OCI-LY7 (cell line): ENCODE results near the gene ARMC9. TPM values are rescaled to one million over a fixed set of nuclear protein-coding genes. Genes with fewer than 3 reads are reported as not detected.

Experiments used
- BruUV-seq: library from RNA; stranded (reverse); fragments of 400-500 nt; replicated peaks from 2 replicates; lab custom pipeline; 2021; lab: Mats Ljungman, UMichigan
- CTCF ChIA-PET: fragments of 300-600 bp; sonication (Branson Sonifier 250); formaldehyde crosslinking; loops from one replicate; lab custom pipeline; 2022; ENCODE audit warnings: antibody characterized with exemption; ENCODE audit not compliant: unreplicated experiment; lab: Charles Lee
- POLR2A ChIA-PET: fragments of 300-600 bp; sonication (Branson Sonifier 250); formaldehyde crosslinking; loops from one replicate; lab custom pipeline; 2022; ENCODE audit warnings: antibody characterized with exemption; lab: Charles Lee
- DNase-seq: peaks from one replicate; pipeline ENCODE4 v3.0.0-alpha.2; 2015; ENCODE audit warnings: low spot score
- H2AFZ ChIP-seq: fragments of 200-600 bp; sonication (generic), shearing (Covaris generic); 2 replicates; pipeline ENCODE4 v1.6.1; 2014; ENCODE audit warnings: mild to moderate bottlenecking, antibody characterized with exemption, low read length, moderate library complexity
- H3K27ac ChIP-seq: fragments of 200-600 bp; sonication (generic); 2 replicates; pipeline ENCODE4 v1.5.1; 2014; ENCODE audit warnings: mixed run types, low read depth, mild to moderate bottlenecking, moderate library complexity, low read length, inconsistent platforms; ENCODE audit not compliant: poor library complexity, severe bottlenecking
- H3K36me3 ChIP-seq: fragments of 200-600 bp; sonication (generic); 2 replicates; pipeline ENCODE4 v1.6.1; 2014; ENCODE audit warnings: mild to moderate bottlenecking, antibody characterized with exemption, low read length, moderate library complexity, mixed read lengths; ENCODE audit not compliant: insufficient read depth
- H3K4me1 ChIP-seq: fragments of 200-600 bp; sonication (generic); 2 replicates; pipeline ENCODE4 v1.5.1; 2014; ENCODE audit warnings: mild to moderate bottlenecking, low read length; ENCODE audit not compliant: insufficient read depth, poor library complexity, severe bottlenecking
- H3K4me2 ChIP-seq: fragments of 200-600 bp; sonication (generic); 2 replicates; pipeline ENCODE4 v1.6.1; 2014; ENCODE audit warnings: mild to moderate bottlenecking, low read length
- H3K4me3 ChIP-seq: fragments of 200-600 bp; sonication (generic); 2 replicates; pipeline ENCODE4 v1.5.1; 2014; ENCODE audit warnings: mild to moderate bottlenecking, low read depth, low read length; ENCODE audit not compliant: poor library complexity, severe bottlenecking
- H3K79me2 ChIP-seq: fragments of 200-600 bp; sonication (generic); 2 replicates; pipeline ENCODE4 v1.6.1; 2016; ENCODE audit warnings: low read depth, mild to moderate bottlenecking, low read length, moderate library complexity, mixed read lengths; ENCODE audit not compliant: insufficient read depth
- H3K9me2 ChIP-seq: fragments of 200-600 bp; sonication (generic); 2 replicates; pipeline ENCODE4 v1.6.1; 2016; ENCODE audit warnings: mild to moderate bottlenecking, low read length, mixed read lengths; ENCODE audit not compliant: insufficient read depth
- H3K9me3 ChIP-seq: fragments of 200-600 bp; sonication (generic); 2 replicates; pipeline ENCODE4 v1.6.1; 2014; ENCODE audit warnings: mild to moderate bottlenecking, mixed run types, low read length, mixed read lengths
- H4K20me1 ChIP-seq: fragments of 200-600 bp; sonication (generic); 2 replicates; pipeline ENCODE4 v1.6.1; 2014; ENCODE audit warnings: mild to moderate bottlenecking, antibody characterized with exemption, low read length, moderate library complexity, mixed read lengths; ENCODE audit not compliant: insufficient read depth
- CTCF ChIP-seq: fragments of 200-600 bp; sonication (generic); conservative IDR thresholded peaks from 2 replicates; pipeline ENCODE4 v1.5.1; 2014; ENCODE audit warnings: mild to moderate bottlenecking, antibody characterized with exemption, low read length, moderate library complexity, mixed read lengths
- EZH2phosphoT487 ChIP-seq: fragments of 200-600 bp; sonication (generic); IDR thresholded peaks from 2 replicates; pipeline ENCODE4 v1.6.1; 2018; ENCODE audit warnings: low read depth, borderline replicate concordance, mild to moderate bottlenecking, mixed run types, antibody characterized with exemption, low read length, moderate library complexity, mixed read lengths
- intact Hi-C: fragments of 100-400 bp; cut with micrococcal nuclease; formaldehyde crosslinking; loops from one replicate; pipeline ENCODE4 v1.10.0; 2022; ENCODE audit not compliant: unreplicated experiment
- total RNA-seq, 2 experiments: library from RNA; depleted of rRNA in 1 of 2; stranded (reverse); fragments of >200 nt in 1 of 2; shearing (Covaris generic) in 1 of 2; gene quantifications; 2 replicates each; pipeline ENCODE4 v1.2.3, GENCODE V29; 2014 to 2022

ARMC9 gene
- total RNA-seq, 2 experiments from 2014 or later: 6.6 to 12.2 TPM

DNA sequence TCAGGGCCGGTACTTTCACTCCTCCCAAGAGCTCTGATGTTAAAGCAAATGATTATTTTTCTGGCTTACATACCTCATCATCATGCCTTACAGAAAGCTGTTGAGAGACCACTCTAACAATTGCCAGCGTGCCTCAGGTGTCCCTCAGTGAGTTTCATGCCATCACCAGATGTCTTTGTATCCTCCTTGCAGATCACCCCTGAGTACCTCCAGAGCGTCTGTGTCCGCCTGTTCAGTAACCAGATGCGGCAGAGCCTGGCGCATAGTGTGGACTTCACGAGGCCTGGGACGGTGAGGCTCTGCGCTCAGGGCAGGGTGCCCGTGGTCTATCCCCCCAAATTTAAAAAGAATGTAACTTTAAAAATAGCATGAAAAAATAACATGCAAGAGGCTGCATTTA, 41.3 kb downstream of the ARMC9 start:
- TF ChIP-seq CTCF: no peak
- Histone ChIP-seq H3K4me3 (no peak overlapping the region), H3K36me3 (no peaks in the 10 kb centered on the region), H3K9me2 (no peaks in the 10 kb centered on the region), H3K9me3 (no peaks in the 10 kb centered on the region), H3K4me2 (no peak overlapping the region), H3K4me1 (no peaks in the 10 kb centered on the region), H3K27ac (no peak overlapping the region), H3K79me2 (no peaks in the 10 kb centered on the region), H2AFZ (no peak overlapping the region), H4K20me1 (no peaks in the 10 kb centered on the region)
- intact Hi-C loops: no loop called here
- ChIA-PET CTCF (no interaction called here), POLR2A (interaction anchor here (0.6 kb wide), 1 partner anchor 22 kb away, joined by 3 read pairs; no protein-coding TSS in a partner anchor)
- DNase-seq: no peak
- no TSS peak for BruUV-seq

DNA sequence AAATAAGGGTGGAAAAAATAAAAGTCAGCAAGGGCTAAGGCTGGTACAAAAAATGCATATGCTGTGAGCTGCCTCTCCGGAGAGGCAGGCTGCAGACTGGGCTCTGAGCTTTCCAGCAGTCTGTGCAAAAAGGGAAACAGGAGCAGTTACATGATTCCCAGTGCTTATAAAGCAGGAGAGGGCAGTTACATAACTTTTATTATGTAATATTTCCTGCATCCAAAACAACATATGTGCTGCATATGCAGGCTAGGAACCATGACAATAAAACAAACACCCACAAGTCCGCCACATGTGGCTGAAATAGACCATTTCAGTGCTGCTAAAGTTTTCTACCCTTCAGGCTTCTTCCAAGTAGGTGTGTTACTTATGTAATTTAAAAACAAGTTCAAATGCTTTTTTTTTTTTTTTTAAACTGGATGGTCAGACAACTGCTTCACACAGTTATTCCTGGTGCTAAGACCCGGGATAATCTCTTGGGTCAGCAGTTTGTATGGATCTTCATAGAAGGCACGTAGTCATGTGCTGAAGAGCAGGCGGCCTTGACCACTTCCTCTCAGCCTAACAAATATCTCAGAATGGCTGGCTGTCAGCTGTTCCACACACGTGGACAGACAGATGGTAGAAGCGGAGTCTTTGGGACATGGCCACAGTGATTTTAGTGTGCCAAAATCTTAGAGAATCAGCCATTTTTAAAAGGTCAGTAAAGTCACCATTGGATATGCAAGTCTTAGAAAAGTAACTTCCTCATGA, 43.5 kb downstream of the ARMC9 start:
- no peak for DNase-seq
- no peaks in the 10 kb centered on the region for H3K36me3 ChIP-seq
- H3K79me2 ChIP-seq: no peaks in the 10 kb centered on the region
- intact Hi-C loops: no loop called here
- no peak overlapping the region for H2AFZ ChIP-seq
- H3K9me2 ChIP-seq: no peaks in the 10 kb centered on the region
- no peaks in the 10 kb centered on the region for H3K9me3 ChIP-seq
- no peak overlapping the region for H3K4me2 ChIP-seq
- ChIA-PET POLR2A (interaction anchor here (0.7 to 0.8 kb wide), 2 partner anchors 25 to 273 kb away, joined by 5 read pairs; no protein-coding TSS in a partner anchor), CTCF (no interaction called here)
- H4K20me1 ChIP-seq: no peaks in the 10 kb centered on the region
- TF ChIP-seq CTCF (no peak), EZH2phosphoT487 (no peak)
- no peak overlapping the region for H3K4me3 ChIP-seq
- BruUV-seq: no TSS peak
- H3K27ac ChIP-seq: no peak overlapping the region
- no peaks in the 10 kb centered on the region for H3K4me1 ChIP-seq

GRCh38 chr2:231243866-231244265, 45.4 kb downstream of the ARMC9 start:
- DNase-seq: no peak
- H2AFZ ChIP-seq: no peak overlapping the region
- no peak overlapping the region for H3K27ac ChIP-seq
- POLR2A ChIA-PET: interaction anchor here (0.8 to 1.1 kb wide), 2 partner anchors 10 to 156 kb away, joined by 4 read pairs; no protein-coding TSS in a partner anchor
- no peak for TF ChIP-seq CTCF
- no peak for TF ChIP-seq EZH2phosphoT487
- intact Hi-C loops: no loop called here
- H4K20me1 ChIP-seq: no peaks in the 10 kb centered on the region
- H3K4me2 ChIP-seq: no peak overlapping the region
- H3K9me3 ChIP-seq: no peaks in the 10 kb centered on the region
- no peaks in the 10 kb centered on the region for H3K79me2 ChIP-seq
- no TSS peak for BruUV-seq
- H3K36me3 ChIP-seq: no peaks in the 10 kb centered on the region
- CTCF ChIA-PET: interaction anchor here (0.5 to 0.6 kb wide), 3 partner anchors 19 to 153 kb away, joined by 3 to 4 read pairs (median 3); no protein-coding TSS in a partner anchor
- no peaks in the 10 kb centered on the region for H3K9me2 ChIP-seq
- H3K4me1 ChIP-seq: no peaks in the 10 kb centered on the region
- no peak overlapping the region for H3K4me3 ChIP-seq
